Inferior parietal cortex (tissue), 1 donor: Measurements from ENCODE around the gene GPC1.

Experiments used
- DNase-seq: peaks from one replicate; pipeline ENCODE4 v3.0.0-alpha.2; 2016; ENCODE audit errors: extremely low spot score

Gene GPC1

DNA sequence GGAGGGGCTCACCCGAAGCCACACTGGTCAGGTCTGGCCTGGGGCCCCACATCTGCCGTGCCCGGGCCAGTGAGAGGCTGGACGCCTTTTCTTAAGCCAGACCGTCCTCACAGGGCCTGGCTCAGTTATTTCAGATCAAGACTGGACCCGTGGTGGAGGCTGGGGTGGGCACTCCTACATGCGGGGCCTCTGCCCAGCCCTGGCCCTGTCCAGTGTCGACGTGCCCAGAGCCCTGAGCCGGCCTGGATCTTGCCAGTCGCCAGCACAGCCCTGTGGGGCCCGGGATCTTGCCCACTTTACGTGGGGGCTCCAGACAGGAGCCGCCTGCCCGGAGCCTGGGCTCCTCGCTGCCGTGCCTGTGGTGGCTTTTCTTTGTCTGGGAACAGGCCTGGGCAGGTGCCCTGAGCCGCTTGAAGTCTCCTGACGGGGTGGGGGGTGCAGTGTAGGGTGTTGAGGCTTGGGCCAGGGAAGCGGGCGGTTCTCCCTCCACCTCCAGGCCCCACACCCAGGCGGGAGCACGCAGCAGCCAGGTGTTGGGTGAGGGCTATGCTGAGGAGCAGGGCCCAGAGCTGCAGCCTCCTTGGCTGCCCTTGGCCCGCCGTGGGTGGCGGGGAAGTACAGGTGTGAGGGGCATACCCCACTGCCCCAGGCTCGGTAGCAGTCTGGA is 6.0 kb downstream of the GPC1 start:
- DNase-seq: no peak

DNA sequence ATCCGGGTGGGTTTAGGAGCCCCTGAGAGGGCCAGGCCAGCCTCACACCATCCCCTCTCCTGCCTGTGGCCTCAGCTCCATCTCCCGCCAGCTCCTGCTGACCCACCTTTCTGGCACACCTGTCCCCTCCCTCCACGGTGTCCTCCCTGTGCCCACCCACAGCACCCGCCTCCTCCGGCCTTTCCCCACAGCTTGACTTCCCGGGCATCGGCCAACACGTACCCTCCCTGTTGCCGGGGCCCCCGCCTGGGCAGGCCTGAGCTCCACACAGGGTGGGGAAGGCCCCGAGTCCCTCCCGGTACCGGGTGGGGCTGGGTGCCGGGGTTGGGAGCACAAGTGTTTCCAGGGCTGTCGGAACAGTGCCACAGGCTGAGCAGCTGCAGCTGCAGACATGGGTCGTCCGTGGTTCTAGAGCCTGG is 6.5 kb downstream of the GPC1 start:
- no peak for DNase-seq

DNA sequence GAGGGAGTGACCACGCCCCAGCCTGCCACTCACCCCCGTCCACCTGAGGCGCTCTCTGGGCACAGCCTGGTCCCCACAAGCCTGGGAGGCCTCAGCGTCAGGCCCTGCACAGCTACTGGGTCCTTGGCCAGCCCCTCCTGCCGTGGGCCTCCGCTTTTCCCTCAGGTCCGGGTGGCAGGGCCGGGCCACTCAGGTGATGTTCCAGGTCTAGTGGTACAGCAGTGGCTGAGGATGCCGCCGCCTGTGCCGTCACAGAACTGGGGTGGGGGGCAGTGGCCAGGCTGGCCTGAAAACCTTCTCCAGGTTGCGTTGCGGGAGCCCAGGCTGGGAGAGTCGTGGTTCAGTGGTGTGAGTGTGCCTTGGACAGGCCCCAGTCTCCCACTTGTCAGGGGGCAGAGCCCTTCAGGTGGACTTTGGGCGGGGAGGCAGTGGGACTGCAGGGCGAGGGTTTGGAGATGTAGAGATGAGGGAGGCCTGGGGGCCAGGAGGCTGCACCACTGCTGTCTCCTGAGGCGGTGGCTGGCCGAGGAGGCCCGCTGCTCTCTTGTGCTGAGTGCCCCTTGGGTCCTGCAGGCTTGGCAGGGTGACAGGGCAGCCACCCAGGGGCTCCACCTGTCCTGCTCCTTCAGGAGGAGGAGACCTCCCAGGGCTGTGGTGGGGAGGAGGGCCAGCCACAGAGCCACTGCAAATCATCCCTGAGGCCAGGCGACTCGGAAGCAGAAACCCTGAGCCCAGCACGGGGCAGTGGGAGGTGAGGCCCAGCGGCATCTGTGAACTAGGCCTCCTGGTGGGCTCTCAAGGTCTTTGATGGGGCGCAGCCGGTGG is 7.6 kb downstream of the GPC1 start:
- DNase-seq: no peak

DNA sequence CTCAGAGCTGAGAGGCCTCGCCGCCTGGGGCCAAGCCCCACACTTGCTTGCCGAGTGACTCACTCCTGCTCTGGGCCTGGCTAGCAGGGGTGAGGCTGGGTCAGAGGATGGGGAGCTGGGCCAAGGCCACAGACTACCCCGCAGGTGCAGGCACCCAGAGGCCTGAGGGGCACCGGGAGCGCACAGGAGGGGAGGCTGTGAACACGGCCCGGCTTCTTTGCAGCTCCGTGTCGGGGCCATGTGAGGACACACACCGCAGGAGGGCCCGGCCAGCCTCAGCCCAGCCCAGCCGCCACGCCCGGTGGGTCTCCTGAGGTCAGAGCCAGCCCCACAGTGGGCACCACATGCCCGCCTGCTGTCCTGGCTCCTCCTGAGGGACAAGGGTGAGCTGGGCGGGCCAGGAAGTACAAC is 8.4 kb downstream of the GPC1 start:
- no peak for DNase-seq

DNA sequence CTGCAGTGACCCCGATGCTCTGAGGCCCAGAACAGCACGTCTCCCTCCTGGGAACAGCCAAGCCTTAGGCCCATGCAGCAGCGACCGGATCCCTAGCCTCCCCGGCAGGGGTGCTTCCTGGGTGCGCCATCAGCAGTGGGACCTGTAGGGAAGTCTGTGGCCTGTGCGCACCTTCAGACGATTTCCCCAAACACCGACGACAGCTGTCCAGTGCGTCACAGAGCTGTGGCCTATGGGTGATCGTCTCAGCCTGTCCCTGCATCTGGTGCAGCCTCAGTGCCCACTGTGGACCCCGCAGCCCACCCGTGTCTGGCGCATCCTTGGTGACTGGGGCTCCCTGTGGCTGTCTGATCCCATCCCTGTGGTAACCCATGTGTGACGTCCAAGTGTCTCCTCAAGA is 9.0 kb downstream of the GPC1 start:
- no peak for DNase-seq

DNA sequence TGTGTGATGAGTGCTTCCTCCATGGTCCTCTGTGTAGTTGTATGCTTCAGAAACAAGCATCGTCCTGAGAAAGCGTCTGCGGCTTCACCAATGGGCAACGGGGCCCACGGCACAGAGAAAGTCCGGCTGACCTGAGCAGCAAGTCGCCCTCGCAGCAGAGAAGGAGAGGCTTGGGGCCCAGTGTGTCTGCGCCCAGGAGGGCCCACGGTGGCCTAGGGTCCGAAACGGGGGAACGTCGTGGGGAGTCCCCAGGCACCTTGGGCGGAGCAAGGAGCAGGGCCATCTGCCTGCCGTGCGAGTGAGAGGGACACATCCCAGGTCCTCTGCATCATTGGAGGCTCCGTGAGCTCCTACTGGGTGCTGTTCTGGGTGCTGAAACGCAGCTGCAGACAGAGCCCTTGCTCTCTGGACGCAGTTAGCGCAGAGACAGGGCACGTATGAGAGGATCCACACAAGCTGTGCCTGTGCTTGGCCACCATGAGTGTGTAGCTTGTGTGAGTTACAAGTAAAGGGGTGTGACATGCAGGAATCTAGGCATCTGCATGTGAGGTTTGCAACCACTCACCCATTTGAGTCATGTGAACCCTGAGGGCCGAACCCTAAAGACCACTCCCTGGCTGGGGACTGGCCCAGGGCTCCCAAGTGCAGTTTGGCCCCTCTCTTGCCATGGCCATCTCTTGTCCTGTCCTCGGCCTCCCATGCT is 10.6 kb downstream of the GPC1 start:
- DNase-seq: no peak

DNA sequence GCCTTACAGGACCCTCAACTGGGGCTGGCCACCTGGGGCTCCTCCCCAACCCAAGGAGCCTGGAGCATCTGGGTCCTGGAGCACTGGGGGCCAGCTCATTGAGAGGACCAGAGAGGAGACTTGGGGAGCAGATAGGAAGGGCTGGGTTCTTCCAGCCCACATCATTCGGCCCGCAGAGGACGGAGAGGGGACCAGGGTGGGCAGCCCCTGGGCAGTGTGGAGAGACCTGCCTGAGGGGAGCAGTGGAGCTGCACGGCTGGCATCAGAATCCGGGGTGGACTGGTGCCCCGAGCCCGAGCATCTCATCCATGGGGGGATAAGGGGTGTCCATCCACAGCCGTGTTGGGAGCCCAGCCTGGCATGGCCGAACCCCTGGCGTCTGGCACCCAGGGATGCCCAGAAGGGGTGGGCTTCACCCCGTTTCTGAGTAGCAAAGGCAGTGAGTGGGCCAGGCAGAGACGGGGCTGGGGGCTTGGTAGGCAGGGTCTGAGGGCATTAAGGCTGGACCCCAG is 11.3 kb downstream of the GPC1 start:
- no peak for DNase-seq

DNA sequence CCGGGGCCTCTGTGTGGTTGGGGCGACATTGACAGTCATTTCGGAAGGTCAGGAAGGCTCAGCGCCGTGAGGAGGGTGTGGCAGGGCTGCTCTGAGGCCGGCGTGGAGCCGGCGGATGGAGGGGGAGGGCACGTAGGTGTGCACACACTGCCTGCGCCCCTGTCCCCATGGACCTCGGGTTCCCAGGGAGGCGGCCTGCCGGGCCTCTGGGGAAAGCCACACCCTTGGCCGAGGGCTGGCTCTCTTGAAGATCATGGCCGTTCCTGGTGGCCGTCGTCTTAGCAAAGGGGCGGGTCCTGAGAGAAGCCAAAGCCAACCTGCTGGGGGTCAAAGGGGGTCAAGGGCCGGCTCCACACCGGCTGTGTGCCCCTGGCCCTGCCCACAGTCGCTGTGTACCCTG is 11.9 kb downstream of the GPC1 start:
- DNase-seq: no peak

DNA sequence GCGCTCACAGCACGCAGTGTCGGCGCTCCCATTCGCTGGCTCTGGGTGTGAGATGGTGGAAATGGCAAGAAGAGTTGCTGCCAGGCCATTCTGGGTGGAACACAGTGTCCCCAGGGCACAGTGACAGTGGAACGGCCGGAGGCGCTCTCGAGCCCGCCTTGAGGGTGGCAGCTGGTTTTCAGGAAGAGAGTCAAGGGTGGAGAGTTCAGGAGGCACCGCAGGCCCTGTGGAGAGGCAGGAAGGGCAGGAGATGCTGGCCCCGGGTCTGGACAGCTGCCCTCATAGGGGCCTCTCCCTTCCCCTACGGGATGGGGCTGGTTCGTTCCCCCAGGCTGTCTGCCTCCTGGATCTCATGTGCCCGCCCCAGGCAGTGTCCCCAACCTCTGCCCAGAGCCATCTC is 12.5 kb downstream of the GPC1 start:
- no peak for DNase-seq

DNA sequence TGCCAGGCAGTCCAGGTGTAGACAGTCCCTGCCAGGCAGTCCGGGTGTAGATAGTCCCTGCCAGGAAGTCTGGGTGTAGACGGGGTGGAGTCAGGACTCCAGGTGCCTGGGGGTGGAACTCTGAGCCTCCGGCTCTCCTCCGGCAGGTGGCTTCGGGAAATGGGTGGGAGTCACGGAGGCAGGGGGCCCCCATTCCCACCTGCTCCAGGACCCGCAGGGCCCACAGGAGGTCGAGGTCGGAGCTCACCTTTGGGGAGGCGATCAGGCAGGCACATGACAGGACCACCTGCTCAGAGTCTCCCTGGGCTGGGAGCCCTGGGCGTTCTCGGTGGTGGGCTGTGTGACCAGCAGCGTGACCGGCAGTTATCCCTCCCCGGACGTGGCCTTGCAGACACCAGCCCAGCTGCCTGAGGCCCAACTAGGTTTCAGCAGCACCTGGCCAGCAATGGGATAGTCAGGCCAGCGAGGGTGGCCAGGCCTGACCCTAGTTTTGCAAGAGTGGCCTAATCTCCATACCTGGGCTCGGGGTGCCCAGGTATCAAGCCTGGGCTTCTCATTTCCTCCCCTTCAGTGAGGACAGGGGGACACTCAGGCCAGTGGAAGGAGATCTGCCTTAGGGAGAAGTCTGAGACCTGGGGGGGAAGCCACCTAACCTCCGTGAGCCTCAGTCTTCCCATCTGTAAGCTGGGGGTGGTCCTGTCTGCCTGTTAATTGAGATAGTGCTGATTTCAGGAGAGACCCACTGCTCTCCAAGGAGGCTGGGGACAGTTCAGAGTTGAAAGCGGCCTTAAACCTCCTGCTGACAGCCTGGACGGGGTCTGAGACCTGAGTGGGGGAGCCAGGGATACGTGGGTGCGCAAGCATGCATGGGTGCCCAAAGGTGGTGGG is 13.2 kb downstream of the GPC1 start:
- no peak for DNase-seq

DNA sequence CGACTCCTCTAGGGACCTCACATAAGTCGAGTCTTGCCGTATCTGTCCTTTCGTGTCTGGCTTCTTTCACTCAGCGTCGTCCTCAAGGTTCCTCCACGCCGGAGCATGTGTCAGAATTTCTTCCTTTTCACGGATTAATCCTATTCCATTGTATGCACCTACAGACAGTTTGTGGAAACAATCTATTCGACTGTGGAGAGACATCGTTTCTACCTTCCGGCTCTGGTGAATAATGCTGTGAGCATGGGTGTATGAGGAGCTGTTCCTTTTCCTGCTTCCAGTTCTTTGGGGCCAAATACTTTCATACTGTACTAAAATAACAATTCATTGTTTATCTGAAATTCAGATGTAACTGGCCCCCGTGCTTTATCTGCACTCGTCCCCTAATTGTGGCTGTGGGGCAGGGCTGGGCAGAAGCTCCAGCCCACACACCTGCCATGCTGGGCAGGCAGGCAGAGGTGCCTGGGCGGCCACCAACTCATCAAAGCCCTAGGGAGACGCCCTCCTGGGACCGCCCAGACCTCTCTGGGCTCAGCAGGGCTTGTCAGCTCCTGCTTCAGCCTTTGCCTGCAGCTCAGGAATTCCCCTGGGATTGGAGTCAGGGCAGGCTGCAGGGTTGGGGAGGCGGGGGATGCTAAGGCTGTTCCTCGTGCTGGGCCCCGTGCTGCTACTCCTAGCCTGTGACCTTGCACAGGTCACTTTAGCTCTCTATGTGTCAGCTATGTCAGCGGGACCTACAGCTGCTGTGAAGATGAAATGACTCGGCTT is 14.5 kb downstream of the GPC1 start:
- no peak for DNase-seq

DNA sequence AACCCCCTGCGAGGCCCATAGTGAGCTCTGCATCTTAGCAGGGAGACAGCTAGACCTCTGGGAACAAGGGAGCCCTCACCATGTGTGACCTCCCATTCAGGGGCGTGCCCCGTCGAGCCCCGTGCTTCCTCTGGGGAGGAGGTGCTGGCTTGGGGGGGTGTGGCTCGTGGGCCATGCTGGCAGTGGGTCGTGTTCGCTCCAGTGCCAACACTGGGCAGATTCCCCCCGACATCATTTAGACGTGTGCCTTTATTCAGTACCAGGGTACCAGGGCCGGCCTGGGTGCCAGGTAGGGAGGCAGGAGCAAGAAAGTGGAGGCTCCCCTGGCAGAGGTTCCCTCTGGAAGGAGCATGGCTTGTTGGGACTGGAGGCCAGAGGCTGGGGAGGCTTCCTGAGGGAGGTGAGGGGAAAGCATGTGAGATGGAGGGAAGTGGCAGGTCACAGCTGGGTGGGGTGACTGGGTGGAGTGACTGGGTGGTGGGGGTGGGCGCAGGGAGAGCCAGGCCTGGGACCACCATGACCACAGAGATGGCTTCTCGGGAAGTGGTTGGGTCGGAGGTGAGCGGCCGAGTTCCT is 15.2 kb downstream of the GPC1 start:
- DNase-seq: no peak

DNA sequence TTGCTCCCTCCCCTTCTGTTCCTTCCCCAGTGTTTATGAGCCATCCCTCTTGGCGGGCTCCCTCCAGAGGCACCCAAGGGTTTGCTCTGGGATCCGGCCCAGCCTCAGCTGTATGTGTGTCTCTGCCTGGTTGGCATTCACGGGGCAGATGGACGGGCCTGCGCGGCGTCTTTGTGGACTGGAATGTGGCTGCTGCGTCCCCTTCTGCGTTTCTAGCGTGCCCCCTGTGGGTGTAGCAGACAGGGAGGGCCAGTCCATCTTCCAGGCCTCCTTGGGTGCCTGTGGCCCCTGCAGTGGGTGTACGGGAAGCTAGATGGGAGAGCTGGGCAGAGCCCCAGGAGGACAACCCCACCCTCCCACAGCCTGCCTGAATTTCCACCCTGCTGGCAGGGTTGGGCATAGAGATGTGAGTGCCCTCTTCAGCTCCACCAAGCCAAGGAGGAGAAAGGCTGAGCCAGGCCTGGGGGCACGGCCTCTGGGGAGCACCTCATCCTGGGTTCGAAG is 15.7 kb downstream of the GPC1 start:
- no peak for DNase-seq

DNA sequence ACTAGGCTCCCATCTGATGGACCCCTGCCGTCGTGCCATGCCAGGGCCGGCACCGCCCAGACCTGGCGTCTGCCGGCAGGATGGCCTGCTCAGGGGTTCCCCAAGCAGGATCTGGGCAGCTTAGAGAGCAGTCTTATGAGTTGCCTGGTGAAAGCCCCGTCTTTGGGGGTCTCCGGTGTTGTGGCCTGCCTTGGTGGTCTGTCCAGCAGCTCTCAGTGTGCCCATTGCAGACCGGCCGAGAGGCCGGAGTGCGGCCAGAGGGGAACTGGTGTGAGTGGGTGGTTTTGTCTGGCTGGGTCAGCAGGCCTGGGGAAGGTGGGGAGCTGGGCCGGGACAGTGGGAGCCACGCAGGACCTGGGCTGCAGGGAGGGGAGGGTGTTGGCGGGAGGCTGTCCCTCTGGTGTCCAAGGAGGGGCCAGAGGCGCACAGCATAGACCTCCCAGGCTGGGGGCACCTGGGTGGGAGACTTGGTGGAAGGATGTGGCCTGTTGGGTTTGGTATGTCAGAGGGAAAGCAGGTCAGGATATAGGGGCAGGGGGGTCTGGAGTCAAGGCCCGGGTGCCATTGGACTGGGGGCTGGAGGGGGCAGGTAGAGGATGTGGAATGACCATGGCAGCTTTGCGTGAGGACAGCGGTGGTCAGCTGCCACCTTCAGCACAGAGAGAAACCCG is 16.5 kb downstream of the GPC1 start:
- no peak for DNase-seq

DNA sequence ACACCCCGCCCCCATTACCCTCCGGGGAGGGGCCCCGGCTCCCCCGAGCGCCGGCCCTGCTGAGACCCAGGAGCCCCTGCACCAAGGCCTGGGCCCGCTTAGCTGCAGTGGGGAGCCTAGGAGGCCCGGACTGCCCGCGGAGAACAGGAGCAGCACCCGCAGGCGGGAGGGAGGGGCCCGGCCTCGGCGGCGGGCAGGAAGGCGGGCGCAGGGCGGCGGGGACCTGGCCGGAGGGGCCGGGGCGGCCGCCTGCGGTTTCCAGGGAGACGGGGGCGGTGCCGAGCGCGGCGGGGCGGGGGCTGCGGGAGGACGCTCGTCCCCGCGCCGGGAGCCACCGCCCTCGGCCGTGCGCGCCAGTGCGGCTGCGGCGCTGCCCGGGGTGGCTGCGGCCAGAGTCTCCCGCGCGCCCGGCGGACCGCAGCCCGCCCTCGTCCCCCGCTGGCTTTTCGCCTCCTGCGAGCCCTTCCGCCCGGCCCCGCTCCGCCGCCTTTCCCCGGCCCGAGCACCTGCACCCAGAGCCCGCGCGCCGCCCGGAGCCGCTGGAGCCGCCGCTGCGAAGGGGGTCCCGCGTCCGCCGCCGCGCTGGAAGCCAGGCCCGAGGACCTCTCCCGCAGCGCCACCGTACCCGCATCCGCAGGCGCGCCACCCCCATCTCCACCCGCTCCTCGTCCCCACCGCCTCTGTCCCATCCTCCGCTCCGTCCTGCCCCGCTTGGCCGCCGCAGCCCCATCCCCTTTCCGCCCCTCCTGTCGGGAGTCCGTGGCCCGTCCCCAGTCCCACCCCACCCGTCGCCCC is 17.2 kb downstream of the GPC1 start:
- DNase-seq: no peak

DNA sequence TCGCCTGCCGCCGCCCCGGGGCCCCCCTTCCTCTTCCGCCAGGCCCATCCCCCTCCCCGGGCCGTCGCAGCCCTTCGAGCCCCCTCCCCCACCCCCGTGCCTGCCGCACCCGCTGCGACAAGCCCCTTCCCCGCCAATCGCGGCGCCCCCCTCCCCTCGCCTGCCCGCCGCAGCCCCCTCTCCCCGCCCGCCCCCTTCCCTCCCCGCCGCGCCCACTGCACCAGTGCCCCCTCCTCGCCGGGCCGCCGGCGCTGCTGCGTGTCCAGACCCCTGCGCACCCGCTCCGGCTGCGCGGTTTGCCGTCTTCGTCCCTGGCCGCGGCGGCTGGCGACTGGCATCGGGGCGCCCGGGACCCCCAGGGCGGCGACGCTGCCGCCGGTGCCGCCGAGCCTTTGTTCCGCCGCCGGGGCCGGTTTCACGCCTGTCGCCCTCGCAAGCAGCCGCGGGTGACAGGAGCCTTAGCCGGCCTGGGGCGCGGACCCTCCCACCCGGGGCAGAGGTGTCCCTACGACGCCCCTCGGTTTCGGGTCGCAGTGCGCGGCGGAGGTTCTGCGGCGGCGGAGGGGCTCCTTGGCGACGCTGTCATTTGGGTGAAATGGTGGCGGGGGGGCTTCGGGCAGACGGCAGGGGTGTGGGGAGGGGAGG is 18.1 kb downstream of the GPC1 start:
- no peak for DNase-seq

DNA sequence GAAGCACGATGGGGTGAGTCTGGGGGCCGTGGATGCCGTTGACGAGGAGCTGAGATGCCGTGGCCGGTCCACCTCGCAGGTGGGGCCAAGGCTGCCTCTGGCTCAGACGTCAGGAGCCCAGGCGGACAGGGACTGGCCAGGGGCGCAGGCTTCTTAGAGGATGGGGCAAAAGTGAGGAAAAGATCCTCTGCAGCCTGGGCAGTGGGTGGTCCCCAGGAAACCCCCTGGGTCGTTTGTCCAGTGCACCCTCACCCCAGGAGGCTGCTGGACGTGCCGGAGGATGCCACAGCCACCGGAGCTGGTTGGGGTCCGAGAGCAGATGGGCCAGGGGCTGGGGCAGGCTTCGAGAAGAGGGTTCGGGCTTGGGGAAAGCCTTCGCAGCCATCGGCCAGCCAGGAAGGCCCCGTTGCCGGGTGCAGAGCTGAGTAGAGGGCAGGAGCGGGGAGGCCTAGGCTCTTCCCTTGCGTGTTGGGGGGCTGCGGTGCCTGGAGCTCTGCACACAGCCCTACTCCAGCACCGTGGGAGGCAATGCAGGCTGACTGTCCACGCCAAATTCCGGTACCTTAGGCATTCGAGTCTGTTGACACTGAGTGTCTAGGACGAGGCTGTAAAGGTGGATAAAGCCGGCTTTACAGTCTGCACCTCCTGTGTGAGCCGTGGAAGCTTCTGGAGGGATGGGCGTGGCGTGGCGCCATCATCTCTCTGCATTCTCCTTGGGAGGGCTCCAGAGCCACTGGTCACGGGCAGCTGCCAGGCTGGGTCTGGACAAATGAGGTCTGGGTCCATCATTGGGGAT is 18.8 kb downstream of the GPC1 start:
- DNase-seq: no peak

DNA sequence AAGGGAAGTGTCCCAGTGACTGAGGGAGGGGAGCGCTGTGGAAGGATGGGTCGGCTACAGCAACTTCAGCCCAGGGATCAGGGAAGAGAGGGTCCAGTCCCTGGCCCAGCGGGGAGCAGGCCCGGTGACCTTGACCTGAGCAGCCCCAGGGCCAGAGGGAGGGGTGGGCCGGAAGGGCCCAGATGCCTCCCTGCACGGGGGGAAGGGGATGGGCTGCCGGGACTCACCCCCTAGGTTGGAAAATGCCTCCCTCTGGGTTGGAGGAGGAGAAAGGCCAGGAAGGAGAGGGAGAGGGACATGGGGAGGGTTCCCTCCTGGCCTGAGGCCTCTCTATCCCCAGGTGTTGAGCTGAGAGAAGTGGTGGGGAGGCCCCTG is 19.8 kb downstream of the GPC1 start:
- no peak for DNase-seq
